ENCODE data around the gene HYI.

HYI gene

DNA sequence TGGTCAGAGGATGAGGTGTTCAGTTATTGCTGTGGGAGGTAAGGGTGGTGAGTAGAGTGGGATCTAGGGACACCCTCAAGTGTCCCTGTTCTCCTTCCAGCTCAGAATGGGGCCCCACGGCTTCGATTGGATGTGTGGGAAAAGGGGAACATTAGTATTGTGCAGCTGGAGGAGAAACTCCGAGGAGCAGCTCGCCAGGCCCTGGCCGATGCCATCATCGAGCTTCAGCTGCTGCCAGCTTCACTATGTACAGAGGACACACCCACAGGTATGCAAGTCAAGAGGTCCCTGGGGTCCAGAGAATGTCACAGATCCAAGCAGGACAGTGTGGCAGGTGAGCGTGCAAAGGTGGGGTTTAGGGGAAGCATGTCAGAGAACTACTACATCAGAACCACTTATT is 13.9 kb downstream of the HYI start:
- TF ChIP-seq, protein P1, sequence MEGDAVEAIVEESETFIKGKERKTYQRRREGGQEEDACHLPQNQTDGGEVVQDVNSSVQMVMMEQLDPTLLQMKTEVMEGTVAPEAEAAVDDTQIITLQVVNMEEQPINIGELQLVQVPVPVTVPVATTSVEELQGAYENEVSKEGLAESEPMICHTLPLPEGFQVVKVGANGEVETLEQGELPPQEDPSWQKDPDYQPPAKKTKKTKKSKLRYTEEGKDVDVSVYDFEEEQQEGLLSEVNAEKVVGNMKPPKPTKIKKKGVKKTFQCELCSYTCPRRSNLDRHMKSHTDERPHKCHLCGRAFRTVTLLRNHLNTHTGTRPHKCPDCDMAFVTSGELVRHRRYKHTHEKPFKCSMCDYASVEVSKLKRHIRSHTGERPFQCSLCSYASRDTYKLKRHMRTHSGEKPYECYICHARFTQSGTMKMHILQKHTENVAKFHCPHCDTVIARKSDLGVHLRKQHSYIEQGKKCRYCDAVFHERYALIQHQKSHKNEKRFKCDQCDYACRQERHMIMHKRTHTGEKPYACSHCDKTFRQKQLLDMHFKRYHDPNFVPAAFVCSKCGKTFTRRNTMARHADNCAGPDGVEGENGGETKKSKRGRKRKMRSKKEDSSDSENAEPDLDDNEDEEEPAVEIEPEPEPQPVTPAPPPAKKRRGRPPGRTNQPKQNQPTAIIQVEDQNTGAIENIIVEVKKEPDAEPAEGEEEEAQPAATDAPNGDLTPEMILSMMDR (conservative IDR thresholded peaks at IDR 0.05; ENCODE audit: low read depth, low read length) = no peak
- H3K4me3 ChIP-seq (ENCODE audit: low read depth, low read length) = no peak overlapping the region
- no peak for DNase-seq (ENCODE audit: low read depth)

GRCh38 chr1:43438953-43439581 is 14.7 kb downstream of the HYI start:
- H3K4me3 ChIP-seq (ENCODE audit: low read depth, low read length) = no peak overlapping the region
- TF ChIP-seq, protein P1 (conservative IDR thresholded peaks at IDR 0.05; ENCODE audit: low read depth, low read length) = no peak
- no peak for DNase-seq (ENCODE audit: low read depth)

- no peak overlapping the region for H3K4me3 ChIP-seq (ENCODE audit: low read depth, low read length)
- DNase-seq (ENCODE audit: low read depth) = no peak
- TF ChIP-seq, protein P1 (conservative IDR thresholded peaks at IDR 0.05; ENCODE audit: low read depth, low read length) = no peak
Observed at GRCh38 chr1:43438576-43438952, 15.2 kb downstream of the HYI start.

DNA sequence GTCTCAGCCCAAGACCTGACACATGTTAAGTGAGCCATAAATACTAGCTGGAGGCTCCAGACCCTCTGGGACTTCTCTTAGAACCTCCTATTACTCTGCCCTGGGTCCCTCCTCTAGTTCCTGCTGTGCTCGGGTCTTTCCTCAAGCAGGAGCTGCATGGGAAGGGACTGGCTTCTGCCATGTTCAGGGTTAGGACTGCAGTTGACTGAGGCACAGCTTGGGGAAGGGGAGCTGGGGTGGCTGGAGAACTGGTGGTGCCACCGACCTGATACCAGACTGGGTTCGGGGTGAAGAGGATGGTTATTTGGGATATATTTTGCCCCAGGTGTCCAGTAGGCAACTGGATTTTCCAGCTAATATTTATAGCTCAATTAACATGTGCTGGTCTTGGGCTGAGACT is 15.7 kb downstream of the HYI start:
- TF ChIP-seq, protein P1 (conservative IDR thresholded peaks at IDR 0.05; ENCODE audit: low read depth, low read length) = no peak
- DNase-seq (ENCODE audit: low read depth) = no peak
- no peak overlapping the region for H3K4me3 ChIP-seq (ENCODE audit: low read depth, low read length)

DNA sequence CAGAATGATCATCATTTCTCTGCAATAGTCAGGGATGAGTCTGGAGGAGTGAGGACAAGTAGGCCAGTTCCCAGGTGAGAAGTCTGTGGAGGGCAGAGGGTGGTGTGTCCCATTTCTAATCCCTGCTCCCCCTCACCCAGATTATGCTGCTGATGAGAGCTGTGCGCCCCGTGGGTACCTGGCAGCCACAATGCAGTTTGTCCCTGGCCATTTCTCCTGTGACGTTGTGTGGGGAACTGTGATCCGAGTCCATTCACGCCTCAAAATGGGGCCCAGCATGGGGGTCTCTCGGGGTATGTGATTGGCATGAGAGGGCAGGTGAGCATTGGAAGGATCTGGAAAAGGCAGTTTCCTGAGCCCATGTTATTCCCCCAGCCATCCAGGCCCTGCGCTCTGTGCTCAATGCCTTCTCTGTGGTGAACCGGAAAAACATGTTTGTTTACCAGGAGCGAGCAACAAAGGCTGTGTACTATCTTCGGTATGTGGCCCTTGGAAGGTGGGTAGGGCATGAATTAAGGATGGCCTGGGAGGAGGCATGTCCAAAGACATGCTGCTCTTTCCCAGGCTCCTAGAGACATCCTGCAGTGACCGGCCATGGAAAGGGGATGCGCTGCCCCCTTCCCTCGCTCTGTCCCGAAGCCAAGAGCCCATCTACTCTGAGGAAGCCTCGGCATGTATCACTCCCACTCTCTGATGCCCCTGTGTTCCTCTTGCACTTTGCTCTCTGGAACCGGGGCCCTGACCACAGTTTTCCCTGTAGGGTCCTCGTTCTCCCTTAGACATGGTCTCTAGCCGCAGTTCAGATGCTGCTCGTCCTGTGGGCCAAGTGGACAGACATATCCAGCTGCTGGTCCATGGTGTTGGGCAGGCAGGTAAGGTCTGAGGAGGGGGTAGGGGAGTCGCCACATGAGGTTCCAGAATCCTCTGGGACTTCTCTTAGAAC is 16.4 kb downstream of the HYI start:
- TF ChIP-seq, protein P1 (conservative IDR thresholded peaks at IDR 0.05; ENCODE audit: low read depth, low read length) = no peak

GRCh38 chr1:43436371-43436770 is 17.4 kb downstream of the HYI start:
- H3K4me3 ChIP-seq (ENCODE audit: low read depth, low read length) = no peak overlapping the region
- DNase-seq (ENCODE audit: low read depth) = no peak
- TF ChIP-seq, protein P1 (conservative IDR thresholded peaks at IDR 0.05; ENCODE audit: low read depth, low read length) = no peak

More for the DNA sequence above, 16.4 kb downstream of the HYI start:
- DNase-seq (ENCODE audit: low read depth) = no peak
- no peak overlapping the region for H3K4me3 ChIP-seq (ENCODE audit: low read depth, low read length)

All from choroid plexus epithelial cell (primary cell).